Gastroesophageal sphincter (tissue), 4 donors: ENCODE results near the gene PHETA2. TPM values are rescaled to one million over a fixed set of nuclear protein-coding genes. Genes with fewer than 3 reads are reported as not detected.

Source experiments
- ATAC-seq: fragments of 150-250 bp; one replicate; pipeline ENCODE4 v1.9.1; 2016; ENCODE audit warnings: mild to moderate bottlenecking, moderate library complexity
- H3K27ac ChIP-seq, 4 donors: fragments of 200-600 bp; sonication (generic) in 3 of 4; 1 replicate in 3 of 4; 2 replicates in 1 of 4; pipeline ENCODE4 v1.5.1; 2016 to 2019
- H3K27me3 ChIP-seq: fragments of 200-600 bp; sonication (generic); one replicate; pipeline ENCODE4 v1.5.1; 2019
- H3K36me3 ChIP-seq, 2 donors: fragments of 200-600 bp; sonication (generic); one replicate each; pipeline ENCODE4 v1.5.1; 2019; ENCODE audit warnings: control low read depth in 1 of 2
- H3K4me1 ChIP-seq, 3 donors: fragments of 200-600 bp; sonication (generic); 1 replicate in 2 of 3; 2 replicates in 1 of 3; pipeline ENCODE4 v1.5.1; 2016 to 2019; ENCODE audit warnings: control low read depth in 2 of 3
- H3K4me3 ChIP-seq, 2 donors: fragments of 200-600 bp; sonication (generic); one replicate each; pipeline ENCODE4 v1.5.1; 2019; ENCODE audit warnings: mild to moderate bottlenecking in 1 of 2, moderate library complexity in 1 of 2
- H3K9me3 ChIP-seq, 3 donors: fragments of 200-600 bp; sonication (generic); one replicate each; pipeline ENCODE4 v1.5.1; 2017 to 2019; ENCODE audit warnings: control low read depth in 2 of 3
- EP300 ChIP-seq: sonication (generic); formaldehyde crosslinking; IDR thresholded peaks from one replicate; pipeline ENCODE4 v1.6.1; 2017; ENCODE audit warnings: antibody characterized with exemption, mild to moderate bottlenecking
- POLR2A ChIP-seq, 2 donors: fragments of 450-650 bp; IDR thresholded peaks; one replicate each; pipeline ENCODE4 v1.6.1; 2017; ENCODE audit warnings: antibody characterized with exemption in 2 of 2, mild to moderate bottlenecking in 2 of 2, moderate library complexity in 1 of 2
- POLR2AphosphoS5 ChIP-seq: sonication (generic); formaldehyde crosslinking; IDR thresholded peaks from one replicate; pipeline ENCODE4 v1.6.1; 2017; ENCODE audit warnings: antibody characterized with exemption
- WGBS, 2 donors: methylation state at CpG; one replicate each; pipeline ENCODE4 v1.1.5; 2018; ENCODE audit warnings: low coverage in 1 of 2; 5-methylcytosine and 5-hydroxymethylcytosine counted together
- total RNA-seq, 4 donors: library from RNA; depleted of rRNA; stranded (reverse); fragments of >200 nt; gene quantifications; one replicate each; pipeline ENCODE4 v1.1.0, GENCODE V29; 2016
- TF ChIP-seq, protein P1 (sequence below), 4 experiments: fragments of 200-600 bp in 2 of 4; fragments of 450-650 bp in 2 of 4; sonication (generic) in 1 of 4; IDR thresholded peaks; one replicate each; pipeline ENCODE4 v1.5.1; 2017 to 2019; ENCODE audit warnings: antibody characterized with exemption in 4 of 4, mild to moderate bottlenecking in 2 of 4, moderate library complexity in 2 of 4

The PHETA2 gene
- total RNA-seq, 4 donors from 2014 or later: 19.1 to 32.1 (median 21.1) TPM

- H3K4me3 ChIP-seq: peak overlapping the region; percentile 36 to 70
- H3K4me1 ChIP-seq: peaks cover 5 to 74% (median 22%) of the 10 kb centered on the region in 3 donors
- peak overlapping the region; percentile 93 to 99 (median 98) for H3K27ac ChIP-seq
- ATAC-seq: peak; percentile 6
- no peaks in the 10 kb centered on the region for H3K9me3 ChIP-seq
- TF ChIP-seq POLR2AphosphoS5 (no peak), POLR2A (IDR thresholded peaks at IDR 0.05) (no peak), EP300 (no peak)
- TF ChIP-seq, protein P1, sequence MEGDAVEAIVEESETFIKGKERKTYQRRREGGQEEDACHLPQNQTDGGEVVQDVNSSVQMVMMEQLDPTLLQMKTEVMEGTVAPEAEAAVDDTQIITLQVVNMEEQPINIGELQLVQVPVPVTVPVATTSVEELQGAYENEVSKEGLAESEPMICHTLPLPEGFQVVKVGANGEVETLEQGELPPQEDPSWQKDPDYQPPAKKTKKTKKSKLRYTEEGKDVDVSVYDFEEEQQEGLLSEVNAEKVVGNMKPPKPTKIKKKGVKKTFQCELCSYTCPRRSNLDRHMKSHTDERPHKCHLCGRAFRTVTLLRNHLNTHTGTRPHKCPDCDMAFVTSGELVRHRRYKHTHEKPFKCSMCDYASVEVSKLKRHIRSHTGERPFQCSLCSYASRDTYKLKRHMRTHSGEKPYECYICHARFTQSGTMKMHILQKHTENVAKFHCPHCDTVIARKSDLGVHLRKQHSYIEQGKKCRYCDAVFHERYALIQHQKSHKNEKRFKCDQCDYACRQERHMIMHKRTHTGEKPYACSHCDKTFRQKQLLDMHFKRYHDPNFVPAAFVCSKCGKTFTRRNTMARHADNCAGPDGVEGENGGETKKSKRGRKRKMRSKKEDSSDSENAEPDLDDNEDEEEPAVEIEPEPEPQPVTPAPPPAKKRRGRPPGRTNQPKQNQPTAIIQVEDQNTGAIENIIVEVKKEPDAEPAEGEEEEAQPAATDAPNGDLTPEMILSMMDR (IDR thresholded peaks at IDR 0.05): no peak
- H3K36me3 ChIP-seq: peaks cover 0 to 49% of the 10 kb centered on the region in 2 donors
- no peaks in the 10 kb centered on the region for H3K27me3 ChIP-seq
- WGBS, 2 donors: 5 to 20% methylated on average over 2 to 7 of the region's 24 CpGs
Measured at GRCh38 chr22:42078469-42079318, 4.6 kb downstream of the PHETA2 start.

- peaks cover 5 to 71% (median 22%) of the 10 kb centered on the region in 3 donors for H3K4me1 ChIP-seq
- peaks cover 0 to 58% of the 10 kb centered on the region in 2 donors for H3K36me3 ChIP-seq
- peak; percentile 96 for ATAC-seq
- H3K9me3 ChIP-seq: no peaks in the 10 kb centered on the region
- peak within 1 kb of the TSS; percentile 36 to 70 for H3K4me3 ChIP-seq
- H3K27me3 ChIP-seq: no peaks in the 10 kb centered on the region
- H3K27ac ChIP-seq: peak within 1 kb of the TSS; percentile 93 to 99 (median 98)
- 0 to 1% methylated on average over 7 to 11 of the region's 71 CpGs for WGBS, 2 donors
- TF ChIP-seq POLR2AphosphoS5: peak; percentile 90
- TF ChIP-seq EP300: no peak
- TF ChIP-seq, protein P1 (IDR thresholded peaks at IDR 0.05): peak in 1 of 4 experiments; percentile 14
- peak; percentile 88 to 92 for TF ChIP-seq POLR2A (IDR thresholded peaks at IDR 0.05)
Measured at GRCh38 chr22:42079319-42080251, 5.5 kb downstream of the PHETA2 start, which contains the start of gene SMDT1. TSS of gene SMDT1 (plus strand) at chr22:42079700. CDS start at chr22:42079769, 69 bp downstream.

DNA sequence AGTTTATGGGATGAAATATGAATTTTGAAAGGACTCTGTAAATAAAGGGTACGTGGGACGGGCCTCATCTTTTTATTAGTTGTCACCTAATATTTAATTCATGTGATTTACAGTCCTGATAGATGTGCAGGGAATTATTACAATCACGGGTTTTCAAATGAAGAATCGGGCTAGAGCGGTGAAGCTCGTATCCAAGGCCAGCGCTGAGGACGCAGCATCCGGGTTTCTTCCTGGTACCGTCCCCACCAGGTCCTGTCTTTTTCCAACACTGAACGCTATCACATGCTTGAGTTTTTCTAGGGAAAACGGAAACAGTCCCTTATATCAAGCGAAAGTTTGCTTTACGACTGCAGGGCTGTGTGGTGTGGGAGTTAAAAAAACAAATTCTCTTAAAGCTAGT is 6.2 kb downstream of the PHETA2 start:
- WGBS, 2 donors: 0 to 10% methylated on average over 14 of the region's 14 CpGs
- peak overlapping the region; percentile 93 to 99 (median 98) for H3K27ac ChIP-seq
- ATAC-seq: no peak
- TF ChIP-seq POLR2AphosphoS5 (no peak), EP300 (no peak), POLR2A (IDR thresholded peaks at IDR 0.05) (no peak)
- TF ChIP-seq, protein P1 (IDR thresholded peaks at IDR 0.05): no peak
- H3K27me3 ChIP-seq: no peaks in the 10 kb centered on the region
- H3K9me3 ChIP-seq: no peaks in the 10 kb centered on the region
- peaks cover 5 to 68% (median 22%) of the 10 kb centered on the region in 3 donors for H3K4me1 ChIP-seq
- peak overlapping the region; percentile 36 to 70 for H3K4me3 ChIP-seq
- peaks cover 0 to 65% of the 10 kb centered on the region in 2 donors for H3K36me3 ChIP-seq

DNA sequence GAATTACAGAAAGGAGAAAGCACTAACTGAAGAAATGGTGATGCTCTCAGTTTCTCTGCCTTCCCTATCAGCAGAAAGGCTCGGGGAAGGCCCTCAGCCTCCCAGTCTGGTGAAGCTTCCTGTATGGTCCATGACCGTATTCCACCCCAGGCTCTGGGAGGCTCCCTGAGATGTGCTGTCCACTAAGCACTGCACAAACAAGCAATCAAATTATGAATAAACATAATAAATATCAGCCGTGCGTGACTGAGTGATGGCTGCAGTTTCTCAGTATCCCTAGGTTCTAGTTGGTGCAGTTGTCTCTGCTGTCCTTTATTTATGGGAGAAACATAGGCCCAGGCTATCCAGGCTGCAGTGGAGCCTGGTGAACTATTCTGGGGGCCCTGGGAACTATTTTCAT is 9.1 kb downstream of the PHETA2 start:
- peaks cover 4 to 74% (median 16%) of the 10 kb centered on the region in 3 donors for H3K4me1 ChIP-seq
- WGBS, 2 donors: 78% methylated on average over 3 of the region's 4 CpGs; no CpG with 5 or more reads in 1 of the 2 donors

More for the DNA sequence above, 9.1 kb downstream of the PHETA2 start:
- Histone ChIP-seq H3K36me3 (peaks cover 0 to 62% of the 10 kb centered on the region in 2 donors), H3K4me3 (no peak overlapping the region), H3K27me3 (no peaks in the 10 kb centered on the region), H3K9me3 (no peaks in the 10 kb centered on the region), H3K27ac (no peak overlapping the region)
- TF ChIP-seq EP300: no peak
- TF ChIP-seq POLR2A (IDR thresholded peaks at IDR 0.05): no peak
- TF ChIP-seq, protein P1 (IDR thresholded peaks at IDR 0.05): no peak
- no peak for TF ChIP-seq POLR2AphosphoS5
- no peak for ATAC-seq
